WTC11 (cell line): ENCODE results near the gene SFT2D1. TPM values are rescaled to one million over a fixed set of nuclear protein-coding genes. Genes with fewer than 3 reads are reported as not detected.

Experiments
- ATAC-seq: fragments of 200-7000 bp; cut with Tn5 transposase; 2 replicates; pipeline ENCODE4 v1.10.0; 2021; ENCODE audit warnings: mild to moderate bottlenecking, moderate library complexity
- CTCF ChIA-PET: fragments of 300-600 bp; sonication (Branson Sonifier 250); formaldehyde crosslinking; loops from one replicate; lab custom pipeline; 2021; ENCODE audit warnings: antibody characterized with exemption; lab: Charles Lee
- POLR2A ChIA-PET: fragments of 350-600 bp; sonication (Branson Sonifier 250); formaldehyde crosslinking; loops from one replicate; lab custom pipeline; 2021; ENCODE audit warnings: antibody characterized with exemption; lab: Charles Lee
- DNase-seq: peaks from one replicate; pipeline ENCODE4 v3.0.0; 2021; ENCODE audit warnings: low spot score
- H3K27ac Mint-ChIP-seq: 2 replicates; pipeline ENCODE4 v1.8.0; 2021; ENCODE audit warnings: mixed read lengths
- H3K27me3 Mint-ChIP-seq: 2 replicates; pipeline ENCODE4 v1.8.0; 2021; ENCODE audit warnings: low read depth, mild to moderate bottlenecking, moderate library complexity, mixed read lengths
- H3K36me3 Mint-ChIP-seq: 2 replicates; pipeline ENCODE4 v1.8.0; 2021; ENCODE audit warnings: mixed read lengths
- H3K4me1 Mint-ChIP-seq: 2 replicates; pipeline ENCODE4 v1.8.0; 2022; ENCODE audit warnings: mixed read lengths
- H3K4me3 Mint-ChIP-seq: 2 replicates; pipeline ENCODE4 v1.8.0; 2021; ENCODE audit warnings: mild to moderate bottlenecking, moderate library complexity, mixed read lengths
- H3K9me3 Mint-ChIP-seq: 2 replicates; pipeline ENCODE4 v1.8.0; 2021; ENCODE audit warnings: mixed read lengths
- ATF1 ChIP-seq: sonication (generic); formaldehyde crosslinking; IDR thresholded peaks from 2 replicates; pipeline ENCODE4 v1.8.1; 2023; ENCODE audit warnings: mild to moderate bottlenecking, moderate library complexity, missing genetic modification reagents
- CBFB ChIP-seq: sonication (generic); formaldehyde crosslinking; IDR thresholded peaks from 2 replicates; pipeline ENCODE4 v1.8.1; 2022; ENCODE audit warnings: mild to moderate bottlenecking, low read depth, missing genetic modification reagents
- CREB1 ChIP-seq: sonication (generic); formaldehyde crosslinking; IDR thresholded peaks from 2 replicates; pipeline ENCODE4 v1.8.0; 2023; ENCODE audit warnings: mild to moderate bottlenecking, missing genetic modification reagents
- FOXP1 ChIP-seq: sonication (generic); formaldehyde crosslinking; IDR thresholded peaks from 2 replicates; pipeline ENCODE4 v1.8.0; 2022; ENCODE audit warnings: missing genetic modification reagents, mild to moderate bottlenecking, moderate library complexity, borderline replicate concordance
- GABPB1 ChIP-seq: sonication (generic); formaldehyde crosslinking; IDR thresholded peaks from 2 replicates; pipeline ENCODE4 v1.8.1; 2023; ENCODE audit warnings: mild to moderate bottlenecking, missing genetic modification reagents
- HMGA2 ChIP-seq: fragments of 250-450 bp; sonication (Bioruptor Pico); IDR thresholded peaks from 2 replicates; pipeline ENCODE4 v1.4.0; 2021; ENCODE audit warnings: mild to moderate bottlenecking, moderate library complexity
- SP1 ChIP-seq: sonication (generic); formaldehyde crosslinking; conservative IDR thresholded peaks from 2 replicates; pipeline ENCODE4 v1.8.1; 2022; ENCODE audit warnings: missing genetic modification reagents
- TEAD1 ChIP-seq: sonication (generic); formaldehyde crosslinking; IDR thresholded peaks from 2 replicates; pipeline ENCODE4 v1.8.0; 2022; ENCODE audit warnings: mild to moderate bottlenecking, missing genetic modification reagents
- total RNA-seq: library from RNA; stranded (reverse); gene quantifications from 3 replicates; pipeline ENCODE4 v1.2.3, GENCODE V29; 2021
- TF ChIP-seq, protein P1 (sequence below): fragments of 250-450 bp; sonication (Bioruptor Pico); IDR thresholded peaks from 2 replicates; pipeline ENCODE4 v1.9.0; 2021; ENCODE audit warnings: mild to moderate bottlenecking
- TF ChIP-seq, protein P2 (sequence below): sonication (generic); formaldehyde crosslinking; IDR thresholded peaks from 2 replicates; pipeline ENCODE4 v1.8.0; 2022; ENCODE audit warnings: missing genetic modification reagents
- TF ChIP-seq, protein P3 (sequence below): fragments of 250-450 bp; sonication (Bioruptor Pico); IDR thresholded peaks from 2 replicates; pipeline ENCODE4 v1.9.0; 2021; ENCODE audit warnings: moderate library complexity, mild to moderate bottlenecking, inconsistent platforms, borderline replicate concordance
- TF ChIP-seq, protein P4 (sequence below): sonication (generic); formaldehyde crosslinking; IDR thresholded peaks from 2 replicates; pipeline ENCODE4 v1.8.0; 2023; ENCODE audit warnings: missing genetic modification reagents
- TF ChIP-seq, protein P5 (sequence below): sonication (generic); formaldehyde crosslinking; IDR thresholded peaks from 2 replicates; pipeline ENCODE4 v1.8.0; 2022; ENCODE audit warnings: mild to moderate bottlenecking, missing genetic modification reagents

SFT2D1 gene
- total RNA-seq, 1 experiment from 2014 or later, result 53.1 TPM

DNA sequence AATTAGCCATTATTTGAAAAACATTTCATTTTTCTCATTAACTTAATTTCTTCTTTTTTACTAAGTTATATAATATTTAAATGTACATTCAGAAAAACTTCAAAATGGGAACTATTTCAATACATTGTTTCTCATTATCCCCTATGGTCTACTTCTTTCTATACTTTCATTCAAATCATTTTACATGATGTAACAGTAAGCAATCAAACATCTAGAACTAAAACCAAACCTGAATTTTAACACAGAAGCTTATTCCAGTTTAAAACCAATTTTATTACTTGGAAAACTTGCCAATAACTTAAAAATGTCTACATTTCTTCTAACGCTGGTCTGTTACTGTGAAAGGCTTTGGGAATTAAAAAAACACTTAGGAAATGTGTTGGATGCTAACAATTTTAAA is 29.5 kb downstream of the SFT2D1 start:
- H3K4me3 Mint-ChIP-seq, result no peak overlapping the region
- no peak overlapping the region for H3K27ac Mint-ChIP-seq
- DNase-seq, result no peak
- H3K4me1 Mint-ChIP-seq, result peaks cover 18% of the 10 kb centered on the region
- ATAC-seq, result no peak
- TF ChIP-seq, protein P1, sequence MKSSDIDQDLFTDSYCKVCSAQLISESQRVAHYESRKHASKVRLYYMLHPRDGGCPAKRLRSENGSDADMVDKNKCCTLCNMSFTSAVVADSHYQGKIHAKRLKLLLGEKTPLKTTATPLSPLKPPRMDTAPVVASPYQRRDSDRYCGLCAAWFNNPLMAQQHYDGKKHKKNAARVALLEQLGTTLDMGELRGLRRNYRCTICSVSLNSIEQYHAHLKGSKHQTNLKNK (CRISPR knock-in tag), result no peak
- TF ChIP-seq, protein P2, sequence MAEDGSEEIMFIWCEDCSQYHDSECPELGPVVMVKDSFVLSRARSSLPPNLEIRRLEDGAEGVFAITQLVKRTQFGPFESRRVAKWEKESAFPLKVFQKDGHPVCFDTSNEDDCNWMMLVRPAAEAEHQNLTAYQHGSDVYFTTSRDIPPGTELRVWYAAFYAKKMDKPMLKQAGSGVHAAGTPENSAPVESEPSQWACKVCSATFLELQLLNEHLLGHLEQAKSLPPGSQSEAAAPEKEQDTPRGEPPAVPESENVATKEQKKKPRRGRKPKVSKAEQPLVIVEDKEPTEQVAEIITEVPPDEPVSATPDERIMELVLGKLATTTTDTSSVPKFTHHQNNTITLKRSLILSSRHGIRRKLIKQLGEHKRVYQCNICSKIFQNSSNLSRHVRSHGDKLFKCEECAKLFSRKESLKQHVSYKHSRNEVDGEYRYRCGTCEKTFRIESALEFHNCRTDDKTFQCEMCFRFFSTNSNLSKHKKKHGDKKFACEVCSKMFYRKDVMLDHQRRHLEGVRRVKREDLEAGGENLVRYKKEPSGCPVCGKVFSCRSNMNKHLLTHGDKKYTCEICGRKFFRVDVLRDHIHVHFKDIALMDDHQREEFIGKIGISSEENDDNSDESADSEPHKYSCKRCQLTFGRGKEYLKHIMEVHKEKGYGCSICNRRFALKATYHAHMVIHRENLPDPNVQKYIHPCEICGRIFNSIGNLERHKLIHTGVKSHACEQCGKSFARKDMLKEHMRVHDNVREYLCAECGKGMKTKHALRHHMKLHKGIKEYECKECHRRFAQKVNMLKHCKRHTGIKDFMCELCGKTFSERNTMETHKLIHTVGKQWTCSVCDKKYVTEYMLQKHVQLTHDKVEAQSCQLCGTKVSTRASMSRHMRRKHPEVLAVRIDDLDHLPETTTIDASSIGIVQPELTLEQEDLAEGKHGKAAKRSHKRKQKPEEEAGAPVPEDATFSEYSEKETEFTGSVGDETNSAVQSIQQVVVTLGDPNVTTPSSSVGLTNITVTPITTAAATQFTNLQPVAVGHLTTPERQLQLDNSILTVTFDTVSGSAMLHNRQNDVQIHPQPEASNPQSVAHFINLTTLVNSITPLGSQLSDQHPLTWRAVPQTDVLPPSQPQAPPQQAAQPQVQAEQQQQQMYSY (CRISPR knock-in tag), result no peak
- TF ChIP-seq, all 79 proteins: peak for 0
- CTCF ChIA-PET, result interaction anchor here (0.9 to 1.8 kb wide), 23 partner anchors 8 to 117 kb away, joined by 3 to 36 read pairs (median 5); partner anchors contain the start of gene SFT2D1
- POLR2A ChIA-PET, result no interaction called here
- H3K9me3 Mint-ChIP-seq, result no peaks in the 10 kb centered on the region
- H3K27me3 Mint-ChIP-seq, result peaks cover 29% of the 10 kb centered on the region
- H3K36me3 Mint-ChIP-seq, result no peaks in the 10 kb centered on the region

DNA sequence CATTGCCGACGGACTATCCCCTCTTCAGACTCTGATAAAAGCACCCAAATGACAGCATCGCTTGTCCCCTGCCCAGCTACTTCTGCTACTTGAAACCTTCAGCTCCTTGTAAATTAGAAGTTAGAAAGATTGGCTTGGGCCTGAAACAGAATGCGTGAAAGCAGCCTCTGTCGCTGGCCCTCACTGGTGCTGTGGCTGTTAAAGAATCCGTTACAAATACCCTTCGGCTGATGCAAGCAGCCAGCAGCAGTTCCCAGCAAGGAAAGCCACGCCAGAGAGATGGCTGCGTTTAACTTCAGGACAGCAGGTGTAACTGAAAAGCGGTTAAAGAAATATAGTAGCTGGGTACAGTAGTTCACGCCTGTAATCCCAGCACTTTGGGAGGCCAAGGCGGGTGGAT is 31.7 kb downstream of the SFT2D1 start:
- H3K27ac Mint-ChIP-seq, result no peak overlapping the region
- no peak for ATAC-seq
- CTCF ChIA-PET, result interaction anchor here (1.1 to 2.4 kb wide), 3 partner anchors 20 to 90 kb away, joined by 3 to 15 read pairs (median 12); no protein-coding TSS in a partner anchor
- no peaks in the 10 kb centered on the region for H3K9me3 Mint-ChIP-seq
- DNase-seq, result no peak
- H3K27me3 Mint-ChIP-seq, result peaks cover 45% of the 10 kb centered on the region
- TF ChIP-seq, protein P3, sequence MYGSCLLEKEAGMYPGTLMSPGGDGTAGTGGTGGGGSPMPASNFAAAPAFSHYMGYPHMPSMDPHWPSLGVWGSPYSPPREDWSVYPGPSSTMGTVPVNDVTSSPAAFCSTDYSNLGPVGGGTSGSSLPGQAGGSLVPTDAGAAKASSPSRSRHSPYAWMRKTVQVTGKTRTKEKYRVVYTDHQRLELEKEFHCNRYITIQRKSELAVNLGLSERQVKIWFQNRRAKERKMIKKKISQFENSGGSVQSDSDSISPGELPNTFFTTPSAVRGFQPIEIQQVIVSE (CRISPR knock-in tag), result no peak
- 0 out of 2 replicates have a peak, but pooled peaks have one; percentile 46 for TF ChIP-seq GABPB1 (CRISPR knock-in tag)
- H3K36me3 Mint-ChIP-seq, result no peaks in the 10 kb centered on the region
- peaks cover 18% of the 10 kb centered on the region for H3K4me1 Mint-ChIP-seq
- no peak overlapping the region for H3K4me3 Mint-ChIP-seq
- POLR2A ChIA-PET, result no interaction called here

DNA sequence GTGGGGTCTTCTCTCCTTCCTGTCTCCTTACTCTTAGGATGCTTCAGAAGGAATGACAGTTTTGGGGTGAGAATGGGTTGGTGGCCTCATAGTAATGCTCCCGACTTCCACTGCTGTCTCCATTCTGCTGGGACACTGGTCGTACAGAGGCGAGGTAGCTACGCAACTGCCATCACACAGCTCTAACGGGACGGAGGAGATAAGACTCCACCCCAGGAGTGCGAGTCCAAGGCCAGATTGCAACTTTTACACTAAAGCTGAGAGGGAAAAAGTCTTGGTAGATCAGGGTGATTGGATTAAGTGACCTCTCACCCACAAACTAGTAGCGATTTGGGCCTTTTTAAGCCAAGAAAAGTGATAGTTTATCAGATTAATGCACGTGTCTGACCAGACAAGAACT is 32.4 kb downstream of the SFT2D1 start:
- peaks cover 51% of the 10 kb centered on the region for H3K27me3 Mint-ChIP-seq
- CTCF ChIA-PET, result interaction anchor here (1.7 to 2.4 kb wide), 3 partner anchors 28 to 91 kb away, joined by 3 to 15 read pairs (median 12); no protein-coding TSS in a partner anchor

DNA sequence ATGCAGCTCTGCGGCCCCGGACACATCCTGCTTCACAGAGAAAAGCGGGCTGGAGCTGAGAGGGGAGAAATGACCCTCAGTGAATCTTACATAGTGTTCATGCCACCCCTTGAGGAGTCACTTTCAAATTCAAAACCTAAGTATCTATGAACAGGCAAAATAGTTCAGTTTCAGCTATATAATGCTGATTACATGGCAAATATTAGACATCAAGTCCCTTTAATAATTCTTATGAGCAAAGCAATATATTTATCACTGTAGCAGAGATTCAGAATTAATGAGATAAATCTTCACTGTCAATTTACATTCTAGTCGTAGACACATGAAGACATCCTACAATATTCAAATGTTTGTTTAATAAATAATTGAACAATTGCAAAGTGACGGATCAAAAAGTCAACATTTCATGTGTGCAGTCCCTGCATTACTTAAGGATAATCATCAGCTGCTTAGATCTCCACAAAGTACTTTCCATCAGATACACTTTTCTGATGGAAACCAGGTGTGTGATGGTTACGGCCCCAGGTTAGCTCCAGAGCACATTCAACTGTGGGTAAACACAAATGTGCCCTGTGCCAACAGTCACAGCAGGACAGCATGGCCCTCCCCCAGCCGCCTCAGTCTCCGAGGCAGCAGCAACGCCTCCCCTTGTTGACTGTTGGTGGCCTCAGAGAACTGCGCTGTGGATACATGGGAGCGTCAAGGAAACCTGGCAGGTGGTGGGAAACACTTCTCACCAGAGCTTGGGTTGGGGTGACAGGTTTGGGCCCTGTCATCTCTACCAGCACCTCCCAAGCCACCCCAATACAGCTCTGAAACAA is 33.4 kb downstream of the SFT2D1 start:
- DNase-seq, result no peak

More for the DNA sequence above, 32.4 kb downstream of the SFT2D1 start:
- H3K36me3 Mint-ChIP-seq, result no peaks in the 10 kb centered on the region
- H3K9me3 Mint-ChIP-seq, result no peaks in the 10 kb centered on the region
- TF ChIP-seq CREB1, result no peak
- no peak for TF ChIP-seq HMGA2
- TF ChIP-seq CBFB (CRISPR knock-in tag), result no peak
- peaks cover 18% of the 10 kb centered on the region for H3K4me1 Mint-ChIP-seq
- POLR2A ChIA-PET, result no interaction called here
- no peak overlapping the region for H3K27ac Mint-ChIP-seq
- no peak for DNase-seq
- ATAC-seq, result no peak
- no peak overlapping the region for H3K4me3 Mint-ChIP-seq

More for the DNA sequence above, 33.4 kb downstream of the SFT2D1 start:
- Mint-ChIP-seq H3K9me3 (no peaks in the 10 kb centered on the region), H3K4me3 (peak overlapping the region; percentile 56), H3K27me3 (peaks cover 57% of the 10 kb centered on the region), H3K36me3 (no peaks in the 10 kb centered on the region), H3K4me1 (peaks cover 13% of the 10 kb centered on the region), H3K27ac (no peak overlapping the region)
- TF ChIP-seq TEAD1 (CRISPR knock-in tag) (no peak), SP1 (no peak), CBFB (CRISPR knock-in tag) (no peak), FOXP1 (CRISPR knock-in tag) (0 out of 2 replicates have a peak, but pooled peaks have one; percentile 48), ATF1 (CRISPR knock-in tag) (no peak)
- TF ChIP-seq, protein P4, sequence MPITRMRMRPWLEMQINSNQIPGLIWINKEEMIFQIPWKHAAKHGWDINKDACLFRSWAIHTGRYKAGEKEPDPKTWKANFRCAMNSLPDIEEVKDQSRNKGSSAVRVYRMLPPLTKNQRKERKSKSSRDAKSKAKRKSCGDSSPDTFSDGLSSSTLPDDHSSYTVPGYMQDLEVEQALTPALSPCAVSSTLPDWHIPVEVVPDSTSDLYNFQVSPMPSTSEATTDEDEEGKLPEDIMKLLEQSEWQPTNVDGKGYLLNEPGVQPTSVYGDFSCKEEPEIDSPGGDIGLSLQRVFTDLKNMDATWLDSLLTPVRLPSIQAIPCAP, result no peak
- TF ChIP-seq, protein P5, sequence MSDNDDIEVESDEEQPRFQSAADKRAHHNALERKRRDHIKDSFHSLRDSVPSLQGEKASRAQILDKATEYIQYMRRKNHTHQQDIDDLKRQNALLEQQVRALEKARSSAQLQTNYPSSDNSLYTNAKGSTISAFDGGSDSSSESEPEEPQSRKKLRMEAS (CRISPR knock-in tag), result peak; percentile 36; the same call in 1 of the 2 replicates
- no peak for ATAC-seq
- CTCF ChIA-PET, result interaction anchor here (0.8 to 2.3 kb wide), 11 partner anchors 24 to 312 kb away, joined by 3 to 17 read pairs (median 3); partner anchors contain the start of gene TBXT
- POLR2A ChIA-PET, result no interaction called here
